Germinal center (tissue), 1 donor: ENCODE data around the gene SPATA12.

Source experiments
- DNase-seq: peaks from one replicate; pipeline ENCODE4 v3.0.0; 2012; ENCODE audit warnings: mixed read lengths, low spot score

SPATA12 gene

GRCh38 chr3:57060089-57060821 is at the start of gene SPATA12:
Gene SPATA12 (plus strand): TSS chr3:57060664. CDS start chr3:57073695, 13,031 bp downstream.
- no peak for DNase-seq

GRCh38 chr3:57011022-57011421 is 49.4 kb upstream of the SPATA12 start:
- no peak for DNase-seq

GRCh38 chr3:57012847-57013246 is 47.6 kb upstream of the SPATA12 start:
- DNase-seq = no peak

- no peak for DNase-seq
Measured at GRCh38 chr3:57015350-57015729, 45.1 kb upstream of the SPATA12 start.

- no peak for DNase-seq
Measured at GRCh38 chr3:57015912-57016311, 44.6 kb upstream of the SPATA12 start.

GRCh38 chr3:57017459-57017845 is 43.0 kb upstream of the SPATA12 start:
- no peak for DNase-seq

GRCh38 chr3:57018246-57018645 is 42.2 kb upstream of the SPATA12 start:
- DNase-seq = no peak

GRCh38 chr3:57019057-57019456 is 41.4 kb upstream of the SPATA12 start:
- peak; percentile 56 for DNase-seq

GRCh38 chr3:57025237-57025636 is 35.2 kb upstream of the SPATA12 start:
- DNase-seq = no peak

- DNase-seq = no peak
Measured at GRCh38 chr3:57026944-57027343, 33.5 kb upstream of the SPATA12 start.

- no peak for DNase-seq
Measured at GRCh38 chr3:57029383-57029782, 31.1 kb upstream of the SPATA12 start.

GRCh38 chr3:57029924-57030323 is 30.5 kb upstream of the SPATA12 start:
- no peak for DNase-seq

GRCh38 chr3:57030721-57031120 is 29.7 kb upstream of the SPATA12 start:
- DNase-seq = no peak

GRCh38 chr3:57031631-57032541 is 28.6 kb upstream of the SPATA12 start:
- no peak for DNase-seq

GRCh38 chr3:57036952-57037351 is 23.5 kb upstream of the SPATA12 start:
- no peak for DNase-seq

- no peak for DNase-seq
Measured at GRCh38 chr3:57038466-57039164, 21.8 kb upstream of the SPATA12 start.

GRCh38 chr3:57041674-57042073 is 18.8 kb upstream of the SPATA12 start:
- DNase-seq = no peak

GRCh38 chr3:57043518-57043917 is 16.9 kb upstream of the SPATA12 start:
- no peak for DNase-seq

- DNase-seq = no peak
Measured at GRCh38 chr3:57046101-57046765, 14.2 kb upstream of the SPATA12 start.

GRCh38 chr3:57048052-57048671 is 12.3 kb upstream of the SPATA12 start:
- DNase-seq = no peak

- no peak for DNase-seq
Measured at GRCh38 chr3:57048728-57049127, 11.7 kb upstream of the SPATA12 start.

GRCh38 chr3:57052662-57053061 is 7.8 kb upstream of the SPATA12 start:
- DNase-seq = no peak
